GM19035 (cell line): ENCODE data around the gene RGPD6.
"Not testable (repeated sequence)": the region's sequence is repeated elsewhere in the genome, so short reads cannot be mapped to it uniquely, and the experiment has no call there.

ENCODE experiments used
- ATAC-seq: cut with Tn5 transposase; IDR thresholded peaks from one replicate; pipeline ENCODE4 v1.9.1; 2021; ENCODE audit not compliant: unreplicated experiment

RGPD6 gene

DNA sequence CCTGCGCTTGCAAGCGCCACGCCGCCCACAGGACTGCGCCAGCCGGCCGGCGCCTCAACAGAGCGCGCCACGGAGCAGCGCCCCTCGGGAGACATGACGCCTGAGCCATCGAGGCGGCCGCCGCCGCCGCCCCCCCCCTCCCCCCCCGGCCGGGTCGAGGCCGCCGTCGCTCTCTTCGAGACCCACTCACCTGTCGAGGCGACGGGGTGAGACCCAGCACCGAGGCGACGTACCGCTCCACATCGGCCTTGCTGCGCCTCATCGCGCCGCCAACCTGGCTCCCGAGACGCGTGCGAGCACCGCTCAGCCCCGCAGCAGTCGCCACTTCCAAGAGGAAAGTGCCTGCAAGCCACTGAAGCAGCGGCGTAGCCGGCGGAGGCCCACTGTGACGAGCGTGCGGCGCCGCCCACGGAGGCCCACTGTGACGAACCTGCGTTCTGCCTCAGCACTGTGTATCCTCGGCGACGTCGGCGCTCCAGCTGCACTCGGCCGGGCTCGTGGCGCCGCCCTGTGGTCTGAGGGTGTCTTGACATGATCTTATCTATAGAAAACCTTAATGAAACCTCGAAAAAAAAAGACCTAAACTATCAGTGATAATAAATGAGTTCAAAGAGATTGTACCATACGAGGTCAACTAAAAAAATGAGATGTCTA, at the start of gene RGPD6:
RGPD6 (minus strand) TSS at position 460 of the 654 bp plus-strand sequence; CDS start at position 262, 198 bp downstream.
- ATAC-seq = peak; percentile 100

DNA sequence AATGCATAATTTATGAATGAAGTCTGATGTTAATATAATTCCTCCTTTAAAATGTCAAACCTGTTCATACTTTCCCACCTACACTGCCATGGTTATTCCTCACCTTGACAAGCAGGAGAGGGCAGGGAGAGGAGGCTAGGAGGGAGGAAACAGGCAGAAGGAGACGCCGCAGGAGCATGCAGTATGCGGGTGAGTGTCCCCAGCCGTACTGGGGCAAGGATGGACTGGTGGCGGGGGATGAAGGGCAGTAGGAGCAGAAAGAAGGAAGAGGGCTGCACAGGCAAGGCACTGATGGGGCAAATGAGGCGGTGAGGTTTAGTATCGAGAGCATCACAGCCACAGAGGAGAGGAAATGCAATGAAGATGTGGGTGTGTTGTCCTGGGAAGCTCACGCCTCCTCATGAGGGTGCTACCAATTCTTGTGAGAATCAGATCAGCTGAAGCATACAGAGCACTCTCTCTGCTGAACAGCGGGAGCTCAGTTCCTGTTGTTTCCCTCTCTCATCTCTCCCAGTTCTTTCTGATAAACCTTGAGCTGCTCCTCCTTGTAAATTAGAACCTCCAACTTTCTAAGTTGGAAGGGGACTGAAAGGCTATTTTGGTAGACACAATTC, 42.4 kb upstream of the RGPD6 start:
- not testable (repeated sequence) for ATAC-seq

DNA sequence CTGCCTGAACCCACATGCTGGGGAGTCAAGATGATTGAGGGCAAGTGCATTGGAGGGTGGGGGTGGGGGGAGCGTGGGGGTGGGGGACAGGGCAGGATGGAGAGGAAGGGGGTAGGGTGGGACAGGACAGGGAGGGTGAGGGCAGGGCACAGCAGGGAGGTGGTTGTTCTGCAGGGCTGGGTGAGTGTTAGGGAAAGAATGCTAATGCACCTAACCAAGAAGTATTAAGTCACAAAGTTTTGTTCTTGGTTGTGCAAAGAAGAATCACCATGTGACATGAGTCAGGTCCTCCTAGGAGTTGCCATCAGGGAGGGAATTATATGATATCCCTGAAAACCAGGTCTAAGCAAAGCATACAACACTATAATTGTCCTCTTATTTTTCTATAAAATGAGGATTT, 36.9 kb upstream of the RGPD6 start:
- ATAC-seq = not testable (repeated sequence)

DNA sequence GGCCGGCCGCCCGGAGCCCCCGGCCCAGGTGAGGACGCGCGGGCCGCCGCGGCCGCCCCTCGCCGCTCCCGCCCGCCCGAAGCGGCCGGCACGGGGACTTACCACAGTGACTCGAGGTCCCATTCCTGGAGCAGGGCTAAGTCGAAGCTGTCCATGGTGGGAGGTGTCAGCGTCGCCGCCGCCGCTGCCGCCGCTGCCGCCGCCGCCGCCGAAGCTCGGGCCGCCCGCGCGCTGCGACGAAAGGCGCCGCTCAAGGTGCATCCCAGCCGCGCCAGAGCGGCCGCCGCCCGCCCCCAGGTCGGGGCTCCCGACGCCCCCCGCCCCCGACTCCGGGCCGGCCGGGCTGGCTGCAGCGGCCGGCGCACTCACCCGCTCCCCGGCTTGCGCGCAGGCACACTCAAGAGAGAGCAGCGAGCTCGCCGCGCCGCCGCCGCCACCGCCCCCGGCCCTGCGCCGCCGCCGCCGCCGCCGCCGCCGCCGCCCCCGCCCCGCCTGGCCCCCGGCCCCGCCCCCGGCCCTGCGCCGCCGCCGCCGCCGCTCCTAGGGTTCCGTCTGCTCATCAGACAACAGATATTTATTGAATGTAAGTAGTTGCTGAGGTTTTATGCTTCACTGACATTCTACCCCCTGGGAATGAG, 33.7 kb upstream of the RGPD6 start:
- ATAC-seq = peak; percentile 47

DNA sequence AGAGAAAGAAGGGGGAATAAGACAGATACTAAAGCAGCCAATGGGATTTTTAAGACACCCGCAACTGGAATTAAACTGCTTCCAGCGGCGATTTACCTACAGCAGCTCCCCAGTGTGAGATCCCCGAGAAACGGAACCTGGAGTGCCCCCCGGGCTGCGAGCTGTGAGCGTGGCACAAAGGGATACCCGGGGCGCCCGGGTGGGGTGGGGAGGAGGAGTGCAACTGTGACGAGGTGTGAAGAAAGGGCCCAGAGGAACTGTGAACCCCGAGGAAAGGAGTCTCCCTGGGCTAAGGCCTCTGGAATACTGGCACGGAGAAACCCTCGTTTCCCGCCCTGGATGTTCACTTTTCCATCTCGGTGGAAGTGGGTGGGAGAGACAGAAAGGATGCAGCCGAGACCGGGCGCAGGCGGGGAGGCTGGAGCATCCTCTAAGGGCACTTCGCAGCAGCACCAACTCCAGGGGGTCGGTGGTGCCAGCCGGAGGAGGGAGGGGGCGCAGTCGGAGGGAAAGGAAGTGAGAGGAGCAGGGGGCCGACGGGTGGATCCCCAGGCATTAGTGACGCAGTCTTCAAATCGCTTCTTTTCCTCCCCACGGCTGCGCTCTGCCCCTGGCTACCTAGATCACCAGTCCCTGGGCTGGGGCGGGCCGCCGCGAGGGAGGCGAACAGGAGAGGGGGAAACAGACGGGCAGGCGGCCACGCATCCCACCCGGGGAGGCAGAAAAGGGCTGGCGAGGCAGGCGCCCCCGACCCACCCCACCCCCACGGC, 33.0 kb upstream of the RGPD6 start:
- ATAC-seq = peak; percentile 46

DNA sequence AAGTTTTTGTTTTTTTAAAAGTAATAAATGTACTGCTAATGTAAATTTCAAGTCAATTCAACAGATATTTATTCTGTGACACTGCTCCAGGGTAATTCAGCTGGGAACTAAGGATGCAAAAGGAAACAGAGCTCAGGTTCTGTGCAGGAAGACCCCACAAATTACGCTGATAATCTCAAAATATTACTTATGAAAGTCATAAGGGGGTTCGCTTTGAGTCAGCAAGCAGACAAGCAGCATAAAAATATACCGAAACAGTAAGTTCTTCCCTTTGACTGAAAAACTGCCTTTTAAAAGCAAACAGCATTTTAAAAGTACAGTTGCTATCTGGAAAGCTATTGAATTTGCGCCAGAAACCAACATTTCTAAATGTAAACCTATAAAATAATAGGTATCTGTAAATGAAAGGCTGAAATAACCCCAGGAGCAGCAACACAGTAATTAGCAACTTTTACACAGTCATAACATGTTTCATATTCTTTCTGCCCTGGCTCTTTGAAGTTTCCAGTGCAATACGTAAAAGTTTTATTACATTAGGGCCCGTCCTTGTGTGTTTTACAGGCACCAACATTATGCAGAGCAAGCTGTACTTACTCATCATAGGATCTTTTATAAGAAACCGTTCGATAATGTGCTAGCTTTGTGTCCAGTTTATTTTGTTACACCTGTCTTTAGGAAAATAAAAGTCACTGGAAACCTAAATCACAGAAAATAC, 31.9 kb upstream of the RGPD6 start:
- not testable (repeated sequence) for ATAC-seq

DNA sequence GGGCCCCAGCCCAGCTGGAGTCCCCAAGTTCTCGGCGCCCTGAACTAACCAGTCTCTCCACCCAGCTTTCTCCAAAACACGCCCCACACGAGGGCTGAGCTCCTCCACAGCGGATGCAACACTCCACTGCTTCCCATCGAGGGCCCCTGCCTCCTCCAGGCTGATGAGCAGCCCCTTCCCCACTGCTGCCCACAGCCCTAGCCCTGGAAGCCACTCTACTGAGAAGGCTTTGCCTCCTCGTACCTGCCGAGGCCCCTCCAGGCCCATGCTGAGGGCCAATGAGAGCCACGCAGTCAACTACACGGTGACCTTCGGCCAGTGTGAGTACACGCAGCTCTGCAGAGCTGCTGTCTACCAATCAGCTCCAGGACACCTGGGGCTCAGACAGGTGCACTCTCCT, 28.0 kb upstream of the RGPD6 start:
- not testable (repeated sequence) for ATAC-seq

DNA sequence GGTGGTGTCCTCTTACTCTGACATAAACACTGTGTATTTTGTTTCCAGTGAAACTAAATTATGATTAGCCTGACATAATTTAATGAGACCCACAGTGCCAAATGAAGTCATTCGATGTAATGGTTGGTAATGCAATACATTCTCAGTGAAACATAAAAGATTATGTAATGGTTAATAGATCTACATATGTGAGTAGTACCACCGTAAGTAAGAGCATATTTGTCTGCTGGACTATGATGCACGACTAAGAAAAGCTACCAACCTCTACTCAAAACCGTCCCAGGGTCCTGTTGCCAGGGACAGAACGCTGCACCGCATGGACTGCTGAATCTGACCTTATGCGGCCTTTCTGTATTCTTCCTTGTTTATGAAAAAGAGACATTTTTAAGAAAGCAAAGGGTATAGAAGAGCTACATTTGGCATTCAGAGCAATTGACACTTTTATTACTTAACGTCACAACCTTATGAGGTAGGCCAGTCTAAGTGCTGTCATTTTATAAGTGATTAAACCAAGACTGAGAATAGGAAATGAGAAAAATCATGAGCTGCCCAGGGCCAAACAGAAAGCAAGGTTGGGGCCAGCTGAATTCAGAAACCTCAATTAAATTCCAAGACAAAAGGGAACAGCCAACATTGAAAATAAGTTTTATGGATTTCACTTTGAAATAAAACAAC, 27.0 kb upstream of the RGPD6 start:
- not testable (repeated sequence) for ATAC-seq

DNA sequence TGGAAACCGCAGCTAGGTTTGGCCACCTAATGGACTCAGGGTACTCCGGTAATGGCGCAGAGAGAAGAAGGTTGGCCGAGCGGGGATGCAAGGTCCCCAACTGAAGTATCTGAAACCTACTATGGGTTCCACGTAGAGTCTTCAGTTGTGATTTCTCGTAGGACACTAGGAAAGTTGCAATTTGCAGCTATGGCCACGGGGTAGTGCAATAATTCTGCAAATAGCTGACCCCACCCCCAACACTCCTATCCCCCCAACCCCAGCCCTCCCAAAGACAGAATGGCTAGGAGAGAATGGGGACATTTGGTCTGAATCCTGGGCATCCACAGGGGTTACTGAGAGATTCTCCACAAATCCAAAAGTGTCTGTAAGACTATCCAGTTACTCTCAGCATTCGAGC, 25.1 kb upstream of the RGPD6 start:
- ATAC-seq = not testable (repeated sequence)

DNA sequence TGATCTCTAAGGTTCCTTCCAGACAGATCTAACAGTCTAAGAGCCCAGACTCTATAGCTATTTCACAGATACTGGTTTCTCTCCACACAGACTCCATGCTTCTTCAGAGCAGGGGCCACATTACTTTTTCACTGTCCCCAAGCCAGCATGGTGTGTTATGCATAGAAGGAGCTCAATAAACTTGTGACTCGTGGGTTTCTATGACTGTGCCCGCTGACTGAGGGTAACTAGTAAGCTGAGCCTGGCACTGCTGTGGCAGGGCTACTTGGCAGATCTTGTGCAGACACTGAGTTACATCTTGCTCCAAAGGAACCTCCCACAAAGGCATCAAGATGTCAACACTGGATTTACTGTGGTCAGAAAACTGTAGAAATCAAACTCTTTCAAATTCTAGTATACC, 15.0 kb upstream of the RGPD6 start:
- ATAC-seq = not testable (repeated sequence)

DNA sequence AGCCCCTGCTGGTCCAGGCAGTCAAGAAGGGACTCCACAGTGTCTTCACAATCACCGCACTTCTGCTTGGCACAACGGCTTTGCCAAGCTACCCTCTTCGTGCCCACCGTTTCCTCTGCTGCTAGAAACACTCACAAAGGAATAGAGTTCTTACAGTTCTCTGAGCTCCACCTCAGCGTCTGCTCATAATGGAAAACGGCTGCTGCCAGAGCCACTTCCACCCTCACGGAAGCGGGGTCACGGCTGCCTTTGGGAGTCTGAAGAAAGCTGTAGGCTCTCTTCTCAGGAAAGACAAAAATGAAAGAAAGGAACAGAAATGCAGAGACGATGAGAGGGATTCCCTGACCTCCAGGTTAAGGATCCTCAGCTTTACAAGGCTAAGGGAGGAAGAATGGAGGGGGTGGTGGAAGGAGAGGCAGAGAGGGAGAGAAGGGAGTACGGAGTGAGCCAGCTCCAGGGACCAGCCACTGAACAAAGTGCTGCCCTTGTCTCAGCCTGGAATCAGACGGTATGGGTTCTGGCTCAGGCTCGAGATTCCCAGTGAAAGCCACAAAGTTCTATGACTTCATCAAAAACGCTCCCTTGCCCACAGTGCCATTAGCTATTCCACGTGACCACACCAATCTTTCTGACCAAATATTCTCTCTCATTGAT, 12.8 kb upstream of the RGPD6 start:
- ATAC-seq = not testable (repeated sequence)

DNA sequence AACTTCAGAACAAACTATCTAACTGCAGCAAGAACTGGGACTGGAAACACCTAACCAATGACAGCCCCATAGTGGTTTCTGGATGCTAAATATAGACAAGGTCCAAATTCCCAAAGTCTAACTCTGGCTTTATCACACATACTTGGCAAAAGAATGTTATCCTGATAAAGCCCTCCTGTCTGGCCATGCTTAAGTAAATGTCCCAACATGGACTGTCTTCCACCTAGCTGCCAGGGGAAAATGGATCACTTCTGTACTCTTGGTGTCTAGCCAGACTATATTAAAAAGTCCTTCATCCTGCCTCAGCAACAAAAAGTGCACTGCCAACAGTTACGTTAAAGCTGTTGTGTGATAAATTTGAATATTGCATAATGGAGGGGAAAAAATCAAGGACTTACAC, 11.5 kb upstream of the RGPD6 start:
- not testable (repeated sequence) for ATAC-seq

DNA sequence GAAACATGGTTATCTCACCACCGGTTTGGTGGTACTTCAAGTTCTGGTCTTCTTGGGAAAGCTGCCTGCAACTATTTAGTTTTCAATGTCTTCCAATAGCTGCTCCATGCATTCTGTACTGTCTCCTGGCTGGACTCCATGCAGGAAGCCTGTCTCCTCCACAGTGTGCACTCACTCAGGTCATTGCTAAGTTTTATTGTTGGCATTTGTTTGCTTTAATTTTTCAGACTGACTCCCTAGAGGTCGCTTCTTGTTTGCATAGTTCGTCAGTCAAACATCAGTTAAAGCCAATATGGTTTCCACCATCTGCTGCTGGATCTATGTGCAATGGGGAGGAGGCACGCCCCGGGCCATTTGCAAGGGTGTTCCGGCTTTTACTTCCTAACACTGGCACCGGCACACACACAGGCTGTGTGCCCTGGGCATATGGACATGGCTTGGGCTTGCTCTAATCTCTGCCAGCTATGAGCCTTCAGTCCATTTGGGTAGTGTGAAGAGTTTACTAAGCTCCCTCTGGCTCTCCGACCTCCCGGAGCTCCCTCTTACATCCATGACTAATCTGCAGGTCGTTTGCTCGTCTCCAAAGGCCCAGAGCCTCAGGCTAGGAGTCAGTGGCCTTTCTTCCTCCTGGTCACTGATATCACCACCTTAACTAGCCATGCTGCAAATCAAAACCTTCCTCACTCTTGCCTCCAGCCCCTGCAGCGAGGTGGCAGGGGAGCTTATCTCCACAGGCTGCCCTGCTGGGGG, 2.4 kb upstream of the RGPD6 start:
- ATAC-seq = not testable (repeated sequence)

DNA sequence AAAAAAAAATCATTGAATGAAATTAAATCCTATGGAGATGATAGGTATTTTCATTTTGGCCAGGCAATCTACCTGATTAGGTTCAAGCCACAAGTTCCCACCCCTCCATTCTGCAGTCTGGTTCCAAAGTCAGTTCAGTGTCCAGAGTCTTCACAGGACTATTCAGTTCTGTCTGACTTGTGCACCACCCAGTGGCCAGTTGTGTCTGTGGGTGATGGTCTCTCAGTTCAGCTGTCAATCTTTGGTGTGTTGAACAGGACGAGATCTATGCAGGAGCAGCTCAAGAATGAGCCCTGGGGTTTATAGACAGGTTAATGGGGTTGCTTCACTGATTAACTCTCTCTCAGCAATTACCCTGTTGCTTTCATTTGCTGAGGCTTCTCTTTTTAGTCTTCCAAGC, 1.4 kb upstream of the RGPD6 start:
- ATAC-seq = not testable (repeated sequence)

DNA sequence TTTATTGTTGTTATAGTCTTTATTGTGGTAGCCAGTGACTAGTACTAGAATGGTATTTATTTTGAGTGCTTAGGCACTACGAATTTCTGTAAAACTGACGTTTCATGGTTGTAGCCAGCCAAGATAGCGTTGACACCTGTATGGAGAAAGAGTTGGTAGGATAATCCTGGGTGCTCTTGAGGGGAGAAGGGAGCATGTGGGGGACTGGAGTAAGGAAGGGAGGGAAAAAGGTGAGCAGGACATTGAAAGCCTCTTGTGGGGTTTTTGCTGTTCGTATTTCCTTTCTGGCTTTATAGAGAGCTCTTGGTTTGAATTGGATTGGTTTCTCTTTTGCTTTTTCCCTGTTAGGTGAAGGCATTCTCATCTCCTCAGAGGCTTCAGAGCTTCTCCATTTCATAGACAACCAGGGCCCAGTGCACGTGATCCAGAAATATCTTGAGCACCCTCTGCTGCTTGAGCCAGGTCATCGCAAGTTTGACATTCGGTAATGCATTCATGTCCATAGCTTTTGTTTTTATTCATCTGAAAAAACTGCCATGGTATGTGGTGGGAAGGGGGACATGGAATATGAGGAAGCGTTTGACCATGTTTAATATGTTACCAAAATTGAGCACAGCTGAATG, 77.2 kb downstream of the RGPD6 start:
- peak; percentile 74 for ATAC-seq

DNA sequence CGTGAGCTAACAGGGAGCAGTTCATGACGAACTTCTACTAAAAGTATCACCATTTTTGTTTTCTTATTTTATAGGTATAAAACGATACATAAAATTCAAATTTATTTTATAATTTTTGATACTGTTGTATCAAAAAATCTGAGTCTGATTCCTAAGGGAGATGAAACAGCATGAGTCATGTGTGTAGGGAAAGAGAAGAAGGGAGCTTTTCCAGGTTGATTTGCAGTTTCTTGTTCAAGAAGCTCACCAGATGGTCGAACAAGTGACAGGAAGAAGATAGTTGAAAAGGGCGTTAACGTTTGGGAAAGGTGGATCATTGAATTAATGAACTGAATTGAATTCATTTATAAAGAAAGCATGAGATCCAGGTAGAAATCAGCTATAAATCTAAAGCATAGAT, 81.0 kb downstream of the RGPD6 start:
- ATAC-seq = not testable (repeated sequence)

DNA sequence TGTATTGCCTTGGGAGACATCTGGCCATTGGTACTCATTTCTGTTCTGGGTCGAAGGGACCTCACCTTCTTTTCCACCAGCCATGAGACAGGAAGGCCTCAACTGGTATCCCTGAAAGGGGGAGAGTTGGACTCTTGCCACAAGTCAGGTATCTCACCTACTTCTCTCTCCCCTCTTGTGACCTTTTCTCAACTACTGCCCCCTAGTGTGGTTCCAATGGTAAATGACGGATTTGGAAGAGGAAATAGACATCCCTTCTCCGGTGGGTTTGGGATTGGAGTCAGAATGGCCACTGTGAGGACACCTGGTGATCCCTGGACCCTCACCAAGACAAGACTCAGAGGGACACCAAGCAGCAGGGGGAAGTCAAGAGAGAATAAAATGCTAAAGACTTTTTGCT, 82.5 kb downstream of the RGPD6 start:
- ATAC-seq = not testable (repeated sequence)

DNA sequence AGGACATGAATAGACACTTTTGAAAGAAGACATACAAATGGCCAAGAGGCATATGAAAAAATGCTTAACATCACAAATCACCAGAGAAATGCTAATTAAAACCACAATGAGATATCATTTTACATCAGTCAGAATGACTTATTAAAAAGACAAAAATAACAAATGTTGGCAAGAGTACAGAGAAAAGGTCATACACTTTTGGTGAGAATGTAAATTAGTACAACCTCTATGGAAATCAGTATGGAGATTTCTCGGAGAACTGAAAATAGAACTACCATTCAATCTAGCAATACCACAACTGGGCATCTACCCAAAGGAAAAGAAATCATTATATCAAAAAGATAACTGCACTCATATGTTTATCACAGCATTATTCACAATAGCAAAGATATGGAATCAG, 88.0 kb downstream of the RGPD6 start:
- ATAC-seq = not testable (repeated sequence)

DNA sequence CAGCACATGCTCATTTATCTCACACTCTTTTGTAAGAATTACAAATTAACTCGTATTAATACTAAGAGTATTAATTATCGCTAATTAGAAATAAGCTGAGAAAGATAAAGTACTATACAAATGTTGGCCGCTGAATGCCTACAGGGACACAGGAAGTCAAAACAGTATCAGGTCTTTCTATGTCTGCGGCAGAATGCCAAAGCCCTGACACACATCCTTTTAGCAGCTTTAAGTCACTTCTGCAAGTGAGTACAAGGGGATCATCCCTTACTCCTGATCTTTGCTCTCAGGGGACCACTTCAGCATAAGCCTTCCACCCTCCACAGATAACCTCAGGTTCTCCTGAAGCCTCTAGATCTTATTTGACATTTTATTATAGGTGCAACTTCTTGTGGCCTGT, 94.3 kb downstream of the RGPD6 start:
- not testable (repeated sequence) for ATAC-seq
